ENCODE measurements around the gene NRCAM. TPM values are rescaled to one million over a fixed set of nuclear protein-coding genes. Genes with fewer than 3 reads are reported as not detected.
"Not testable (repeated sequence)": the region's sequence is repeated elsewhere in the genome, so short reads cannot be mapped to it uniquely, and the experiment has no call there.

Gene NRCAM
- total and polyA plus RNA-seq, 2 experiments from 2014 or later: 0.76 to 3.9 TPM

- H3K27ac ChIP-seq: no peak overlapping the region
- H3K9me3 ChIP-seq (ENCODE audit: low read depth): no peaks in the 10 kb centered on the region
- H3K4me1 ChIP-seq (ENCODE audit: low read depth): no peaks in the 10 kb centered on the region
- no peak for TF ChIP-seq CTCF (IDR thresholded peaks at IDR 0.05; ENCODE audit: low read depth, low read length)
- H3K4me3 ChIP-seq: no peak overlapping the region
- no peaks in the 10 kb centered on the region for H3K36me3 ChIP-seq
- no peak for DNase-seq (ENCODE audit: low read depth in 1 of 2, low spot score in 1 of 2)
- H3K27me3 ChIP-seq: no peaks in the 10 kb centered on the region
Observed at GRCh38 chr7:108283252-108283651, 173.0 kb downstream of the NRCAM start.

DNA sequence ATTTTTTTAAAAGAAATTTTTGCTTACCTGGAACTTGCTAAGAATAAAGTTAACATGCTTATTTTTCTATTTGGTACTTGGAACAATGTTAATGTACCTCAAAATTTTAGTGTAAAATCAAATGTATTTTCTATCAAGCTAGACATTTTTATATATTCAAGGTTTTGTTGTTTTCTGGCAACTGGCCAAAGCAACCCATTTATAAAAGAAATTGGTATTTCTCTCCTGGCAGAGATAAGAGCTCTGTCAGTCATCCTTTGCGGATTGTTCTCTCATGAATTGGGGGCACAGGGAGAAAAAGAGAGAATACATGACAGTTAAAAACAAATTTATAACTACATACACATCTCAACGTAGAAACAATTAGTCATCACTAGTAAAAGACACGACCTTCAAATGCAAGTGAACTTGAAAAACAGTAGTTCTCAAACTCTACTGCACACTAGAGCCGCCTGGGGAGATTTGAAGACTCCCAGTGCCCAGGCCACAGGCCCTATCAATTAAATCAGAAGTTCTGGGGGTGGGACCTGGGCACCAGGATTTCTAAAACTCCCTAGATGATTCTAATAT lies 173.7 kb downstream of the NRCAM start:
- Histone ChIP-seq H3K4me3 (no peak overlapping the region), H3K9me3 (ENCODE audit: low read depth) (no peaks in the 10 kb centered on the region), H3K36me3 (no peaks in the 10 kb centered on the region), H3K27ac (no peak overlapping the region), H3K27me3 (no peaks in the 10 kb centered on the region), H3K4me1 (ENCODE audit: low read depth) (no peaks in the 10 kb centered on the region)
- DNase-seq (ENCODE audit: low read depth in 1 of 2, low spot score in 1 of 2): peak in 1 of 2 donors; percentile 25
- TF ChIP-seq CTCF (IDR thresholded peaks at IDR 0.05; ENCODE audit: low read depth, low read length): no peak

GRCh38 chr7:108280136-108280535 lies 176.1 kb downstream of the NRCAM start:
- no peak overlapping the region for H3K4me3 ChIP-seq
- no peaks in the 10 kb centered on the region for H3K9me3 ChIP-seq (ENCODE audit: low read depth)
- H3K27ac ChIP-seq: no peak overlapping the region
- H3K27me3 ChIP-seq: no peaks in the 10 kb centered on the region
- no peak for TF ChIP-seq CTCF (IDR thresholded peaks at IDR 0.05; ENCODE audit: low read depth, low read length)
- no peaks in the 10 kb centered on the region for H3K36me3 ChIP-seq
- peak in 1 of 2 donors; percentile 73 for DNase-seq (ENCODE audit: low read depth in 1 of 2, low spot score in 1 of 2)
- no peaks in the 10 kb centered on the region for H3K4me1 ChIP-seq (ENCODE audit: low read depth)

DNA sequence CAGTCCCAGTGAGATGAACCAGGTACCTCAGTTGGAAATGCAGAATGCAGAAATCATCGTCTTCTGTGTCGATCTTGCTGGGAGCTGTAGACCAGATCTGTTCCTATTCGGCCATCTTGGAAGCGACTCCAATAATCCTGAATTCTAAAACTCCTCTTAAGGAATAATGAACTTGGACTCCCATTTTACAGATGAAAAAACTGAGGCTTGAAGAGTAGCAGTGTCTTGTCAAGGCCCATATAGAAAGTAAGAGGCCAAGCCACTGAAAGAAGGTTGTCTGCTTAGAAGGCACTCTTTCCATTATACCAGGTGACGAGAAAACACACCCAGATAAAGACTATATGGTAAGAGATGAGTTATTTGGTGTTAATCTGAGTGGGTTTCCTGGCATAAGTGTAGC lies 177.5 kb downstream of the NRCAM start:
- no peak for DNase-seq (ENCODE audit: low read depth in 1 of 2, low spot score in 1 of 2)
- Histone ChIP-seq H3K27me3 (no peaks in the 10 kb centered on the region), H3K9me3 (ENCODE audit: low read depth) (no peaks in the 10 kb centered on the region), H3K27ac (no peak overlapping the region), H3K4me1 (ENCODE audit: low read depth) (no peaks in the 10 kb centered on the region), H3K4me3 (no peak overlapping the region), H3K36me3 (no peaks in the 10 kb centered on the region)
- TF ChIP-seq CTCF (IDR thresholded peaks at IDR 0.05; ENCODE audit: low read depth, low read length): no peak

DNA sequence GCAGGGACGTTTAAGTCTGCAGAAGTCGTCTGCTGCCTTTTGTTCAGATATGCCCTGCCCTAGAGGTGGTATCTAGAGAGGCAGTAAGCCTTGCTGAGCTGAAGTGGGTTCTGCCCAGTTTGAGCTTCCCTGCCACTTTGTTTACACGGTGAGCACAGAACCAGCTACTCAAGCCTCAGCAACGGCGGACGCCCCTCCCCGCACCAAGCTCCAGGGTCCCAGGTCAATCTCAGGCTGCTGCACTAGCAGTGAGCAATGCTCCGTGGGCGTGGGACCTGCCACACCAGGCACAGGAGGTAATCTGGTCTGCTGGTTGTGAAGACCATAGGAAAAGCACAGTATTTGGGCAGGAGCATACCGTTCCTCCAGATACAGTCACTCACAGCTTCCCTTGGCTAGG lies 178.0 kb downstream of the NRCAM start:
- Histone ChIP-seq H3K4me3 (no peak overlapping the region), H3K4me1 (ENCODE audit: low read depth) (no peaks in the 10 kb centered on the region), H3K9me3 (ENCODE audit: low read depth) (no peaks in the 10 kb centered on the region), H3K27me3 (no peaks in the 10 kb centered on the region), H3K36me3 (no peaks in the 10 kb centered on the region), H3K27ac (no peak overlapping the region)
- TF ChIP-seq CTCF (IDR thresholded peaks at IDR 0.05; ENCODE audit: low read depth, low read length): no peak
- no peak for DNase-seq (ENCODE audit: low read depth in 1 of 2, low spot score in 1 of 2)

- not testable (repeated sequence) for H3K9me3 ChIP-seq (ENCODE audit: low read depth); H3K27ac ChIP-seq; DNase-seq (ENCODE audit: low read depth in 1 of 2, low spot score in 1 of 2); H3K27me3 ChIP-seq; H3K36me3 ChIP-seq; H3K4me1 ChIP-seq (ENCODE audit: low read depth); H3K4me3 ChIP-seq
Observed at GRCh38 chr7:108274447-108274846, 181.8 kb downstream of the NRCAM start.

DNA sequence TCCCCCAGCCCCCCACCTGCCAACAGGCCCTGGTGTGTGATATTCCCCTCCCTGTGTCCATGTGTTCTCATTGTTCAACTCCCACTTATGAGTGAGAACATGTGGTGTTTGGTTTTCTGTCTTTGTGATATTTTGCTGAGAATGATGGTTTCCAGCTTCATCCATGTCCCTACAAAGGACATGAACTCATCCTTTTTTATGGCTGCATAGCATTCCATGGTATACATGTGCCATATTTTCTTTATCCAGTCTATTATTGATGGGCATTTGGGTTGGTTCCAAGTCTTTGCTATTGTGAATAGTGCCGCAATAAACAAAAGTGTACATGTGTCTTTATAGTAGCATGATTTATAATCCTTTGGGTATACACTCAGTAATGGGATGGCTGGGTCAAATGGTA lies 183.3 kb downstream of the NRCAM start:
- not testable (repeated sequence) for H3K36me3 ChIP-seq; H3K27me3 ChIP-seq; H3K27ac ChIP-seq; DNase-seq (ENCODE audit: low read depth in 1 of 2, low spot score in 1 of 2); H3K4me3 ChIP-seq; H3K4me1 ChIP-seq (ENCODE audit: low read depth); H3K9me3 ChIP-seq (ENCODE audit: low read depth)

Measured in cardiac muscle cell (in vitro differentiated cells and primary cell).